ENCODE measurements around the gene ROPN1B. TPM values are rescaled to one million over a fixed set of nuclear protein-coding genes. Genes with fewer than 3 reads are reported as not detected.
A peak's percentile ranks its signal among the peaks of the same experiment; 100 is the strongest.

The ROPN1B gene
- total and polyA plus RNA-seq, 2 of the 8 experiments (the other 6 are each of a cell fraction or from before 2014, with no cell fraction given), result 0.30 TPM; not detected in 1

GRCh38 chr3:125959317-125960065 lies 9.5 kb upstream of the ROPN1B start:
- Histone ChIP-seq H3K4me2 (ENCODE audit: insufficient read depth in 1 of 2, low read depth in 2 of 2, low read length in 2 of 2) (no peak overlapping the region), H2AK5ac (ENCODE audit: low read depth, low read length) (no peak overlapping the region), H2BK15ac (ENCODE audit: low read length) (no peak overlapping the region), H2AFZ (ENCODE audit: low read length) (no peak overlapping the region), H3K36me3 (ENCODE audit: control insufficient read depth in 2 of 4, insufficient read depth in 4 of 4, low read length in 3 of 4) (no peaks in the 10 kb centered on the region), H3K14ac (ENCODE audit: insufficient read length) (no peak overlapping the region), H2BK120ac (replicated peaks; ENCODE audit: low read depth, low read length) (no peak overlapping the region), H3K4me3 (ENCODE audit: extremely low read depth in 1 of 4, insufficient read depth in 2 of 4, low read depth in 3 of 4, low read length in 4 of 4) (no peak overlapping the region), H3K18ac (ENCODE audit: extremely low read depth, low read length) (no peak overlapping the region), H3K9ac (replicated peaks in 1 of 4; ENCODE audit: extremely low read depth in 1 of 4, low read depth in 3 of 4, low read length in 3 of 4) (no peak overlapping the region), H3K4ac (replicated peaks; ENCODE audit: insufficient read length, low read depth, low read length) (no peak overlapping the region), H3K9me3 (ENCODE audit: insufficient read depth in 2 of 2, low read depth in 1 of 2, low read length in 1 of 2) (no peaks in the 10 kb centered on the region), H2BK12ac (ENCODE audit: low read depth, low read length) (no peak overlapping the region), H4K20me1 (replicated peaks in 1 of 2; ENCODE audit: control insufficient read depth in 1 of 2, insufficient read depth in 2 of 2, low read length in 2 of 2) (no peaks in the 10 kb centered on the region), H2BK5ac (ENCODE audit: low read depth, low read length) (no peak overlapping the region), H3K27me3 (replicated peaks in 1 of 4; ENCODE audit: control insufficient read depth in 3 of 4, extremely low read depth in 1 of 4, insufficient read depth in 3 of 4, low read length in 3 of 4) (no peaks in the 10 kb centered on the region), H3K79me1 (ENCODE audit: low read depth, low read length) (no peaks in the 10 kb centered on the region), H4K8ac (ENCODE audit: extremely low read depth, insufficient read depth, low read length) (no peak overlapping the region), H3K56ac (replicated peaks; ENCODE audit: insufficient read length, low read depth, low read length) (no peak overlapping the region), H3K4me1 (replicated peaks in 1 of 4; ENCODE audit: control insufficient read depth in 3 of 4, insufficient read depth in 4 of 4, low read length in 3 of 4) (no peaks in the 10 kb centered on the region), H3K79me2 (ENCODE audit: control insufficient read depth in 1 of 2, insufficient read depth in 2 of 2, low read length in 2 of 2) (no peaks in the 10 kb centered on the region), H2BK20ac (ENCODE audit: low read length) (no peak overlapping the region), H3K23me2 (ENCODE audit: low read depth, low read length) (no peaks in the 10 kb centered on the region), H4K91ac (replicated peaks; ENCODE audit: insufficient read length, low read length) (no peak overlapping the region), H4K5ac (ENCODE audit: insufficient read length, low read depth, low read length) (no peak overlapping the region), H3K27ac (ENCODE audit: low read depth, low read length) (no peak overlapping the region), H3K23ac (ENCODE audit: insufficient read length) (no peak overlapping the region)
- TF ChIP-seq CBX5 (IDR thresholded peaks at IDR 0.05; ENCODE audit: low read depth, low read length), result no peak
- peak in 1 of 3 experiments; percentile 21; a peak in 1 of 4 replicates for TF ChIP-seq CTCF (IDR thresholded peaks at IDR 0.05; ENCODE audit: control extremely low read depth in 1 of 3, insufficient read depth in 1 of 3, low read depth in 1 of 3, low read length in 3 of 3)
- FAIRE-seq (no peak), DNase-seq (ENCODE audit: low read depth in 1 of 2, low spot score in 2 of 2) (no peak)
- 93% methylated on average over 36 of the region's 39 CpGs; no CpG with 5 or more reads in 1 of the 2 experiments for WGBS, 2 experiments (ENCODE audit: extremely low coverage in 1 of 2, insufficient coverage in 1 of 2, insufficient read length in 1 of 2, insufficient replicate concordance in 2 of 2, low coverage in 1 of 2, low lambda C conversion rate in 2 of 2, missing lambda C conversion rate in 1 of 2)
- POLR2A ChIA-PET (ENCODE audit: partially characterized antibody), result no interaction called here
- CTCF ChIA-PET (ENCODE audit: partially characterized antibody), result interaction anchor here (0.7 to 1.7 kb wide), 5 partner anchors 12 to 310 kb away, joined by 3 to 5 read pairs (median 3); no protein-coding TSS in a partner anchor
